GM23338 (cell line): ENCODE results near the gene CDK1. TPM values are rescaled to one million over a fixed set of nuclear protein-coding genes. Genes with fewer than 3 reads are reported as not detected.

Experiments
- ATAC-seq: fragments of 200-7000 bp; cut with Tn5 transposase; 3 replicates; pipeline ENCODE4 v1.9.1; 2020
- DNase-seq: peaks from one replicate; pipeline ENCODE4 v3.0.0-alpha.2; 2015; ENCODE audit warnings: low spot score
- H2AFZ ChIP-seq: fragments of 200-600 bp; sonication (generic); 2 replicates; pipeline ENCODE4 v1.8.0; 2016; ENCODE audit warnings: antibody characterized with exemption, mild to moderate bottlenecking, moderate library complexity
- H3F3A ChIP-seq: fragments of 200-600 bp; sonication (generic); replicated peaks from 2 replicates; pipeline ENCODE4 v1.8.0; 2017; ENCODE audit warnings: antibody characterized with exemption, mixed run types, low read depth
- H3K27ac ChIP-seq: fragments of 200-600 bp; sonication (generic); 2 replicates; pipeline ENCODE4 v1.6.1; 2016; ENCODE audit warnings: low read depth
- H3K27me3 ChIP-seq: fragments of 200-600 bp; sonication (generic); 2 replicates; pipeline ENCODE4 v1.8.0; 2016; ENCODE audit warnings: mild to moderate bottlenecking, mixed run types, moderate library complexity; ENCODE audit not compliant: insufficient read depth
- H3K36me3 ChIP-seq: fragments of 200-600 bp; sonication (generic); 2 replicates; pipeline ENCODE4 v1.8.0; 2016; ENCODE audit warnings: mild to moderate bottlenecking; ENCODE audit not compliant: insufficient read depth
- H3K4me1 ChIP-seq: fragments of 200-600 bp; sonication (generic); 2 replicates; pipeline ENCODE4 v1.8.0; 2016; ENCODE audit warnings: mild to moderate bottlenecking, moderate library complexity; ENCODE audit not compliant: insufficient read depth
- H3K4me2 ChIP-seq: fragments of 200-600 bp; sonication (generic); 2 replicates; pipeline ENCODE4 v1.7.1; 2017; ENCODE audit warnings: mixed run types
- H3K4me3 ChIP-seq: fragments of 200-600 bp; sonication (generic); 2 replicates; pipeline ENCODE4 v1.6.1; 2016; ENCODE audit warnings: mixed run types
- H3K79me2 ChIP-seq: fragments of 200-600 bp; sonication (generic); replicated peaks from 2 replicates; pipeline ENCODE4 v1.8.0; 2017; ENCODE audit warnings: mild to moderate bottlenecking; ENCODE audit not compliant: insufficient read depth
- H3K9me2 ChIP-seq: fragments of 200-600 bp; sonication (generic); 2 replicates; pipeline ENCODE4 v1.8.0; 2017; ENCODE audit not compliant: insufficient read depth
- H4K20me1 ChIP-seq: fragments of 200-600 bp; sonication (generic); replicated peaks from 2 replicates; pipeline ENCODE4 v1.8.0; 2017; ENCODE audit warnings: mild to moderate bottlenecking; ENCODE audit not compliant: insufficient read depth
- H3K27ac Mint-ChIP-seq: 2 replicates; pipeline ENCODE4 v1.8.0; 2020; ENCODE audit warnings: inconsistent platforms, mild to moderate bottlenecking, moderate library complexity, mixed read lengths
- H3K27me3 Mint-ChIP-seq: 3 replicates; pipeline ENCODE4 v1.8.0; 2022; ENCODE audit warnings: low read depth, mild to moderate bottlenecking, moderate library complexity, mixed read lengths, inconsistent platforms; ENCODE audit not compliant: insufficient read depth, poor library complexity
- H3K36me3 Mint-ChIP-seq: 3 replicates; pipeline ENCODE4 v1.8.0; 2021; ENCODE audit warnings: low read depth, mild to moderate bottlenecking, inconsistent platforms, moderate library complexity, mixed read lengths
- H3K4me1 Mint-ChIP-seq: 3 replicates; pipeline ENCODE4 v1.8.0; 2020; ENCODE audit warnings: mild to moderate bottlenecking, inconsistent platforms, mixed read lengths
- H3K4me3 Mint-ChIP-seq: 3 replicates; pipeline ENCODE4 v1.8.0; 2021; ENCODE audit warnings: moderate library complexity, mild to moderate bottlenecking, inconsistent platforms, mixed read lengths
- H3K9me3 Mint-ChIP-seq: 3 replicates; pipeline ENCODE4 v1.8.0; 2020; ENCODE audit warnings: moderate library complexity, mild to moderate bottlenecking, inconsistent platforms, mixed read lengths
- CREB1 ChIP-seq: fragments of 250-450 bp; sonication (Bioruptor Pico); IDR thresholded peaks from 2 replicates; pipeline ENCODE4 v1.5.0; 2020; ENCODE audit warnings: low read depth, mild to moderate bottlenecking, moderate library complexity
- EZH2 ChIP-seq: fragments of 200-600 bp; sonication (generic); IDR thresholded peaks from one replicate; pipeline ENCODE4 v1.8.0; 2017; ENCODE audit warnings: antibody characterized with exemption, mild to moderate bottlenecking, low read depth; ENCODE audit not compliant: unreplicated experiment
- JUNB ChIP-seq: IDR thresholded peaks from one replicate; pipeline ENCODE4 v1.6.1; 2016; ENCODE audit warnings: antibody characterized with exemption; ENCODE audit not compliant: unreplicated experiment
- NANOG ChIP-seq: IDR thresholded peaks from 2 replicates; pipeline ENCODE4 v1.6.1; 2016; ENCODE audit warnings: antibody characterized with exemption, borderline replicate concordance
- ZNF114 ChIP-seq: fragments of 250-450 bp; sonication (Bioruptor Pico); IDR thresholded peaks from 2 replicates; pipeline ENCODE4 v1.5.0; 2020; ENCODE audit warnings: mild to moderate bottlenecking, moderate library complexity
- ZNF331 ChIP-seq: fragments of 250-450 bp; sonication (Bioruptor Pico); IDR thresholded peaks from 2 replicates; pipeline ENCODE4 v1.5.0; 2020; ENCODE audit warnings: low read depth, mild to moderate bottlenecking, moderate library complexity
- polyA plus RNA-seq: library from polyadenylated mRNA; unstranded; fragments of >200 nt; fragmentation: Nextera tagmentation; extraction: Ambion mirVana; gene quantifications from 2 replicates; pipeline ENCODE4 v1.2.1, GENCODE V29; 2016
- total RNA-seq: library from RNA; depleted of rRNA; stranded (reverse); fragments of >200 nt; shearing (Covaris generic); gene quantifications from 2 replicates; pipeline ENCODE4 v1.2.3, GENCODE V29; 2014
- TF ChIP-seq, protein P1 (sequence below): IDR thresholded peaks from one replicate; pipeline ENCODE4 v1.6.1; 2018; ENCODE audit warnings: antibody characterized with exemption; ENCODE audit not compliant: unreplicated experiment
- TF ChIP-seq, protein P2 (sequence below): fragments of 250-450 bp; sonication (Bioruptor Pico); IDR thresholded peaks from 2 replicates; pipeline ENCODE4 v1.5.0; 2020; ENCODE audit warnings: mild to moderate bottlenecking, moderate library complexity
- TF ChIP-seq, protein P3 (sequence below), 2 experiments: fragments of 200-600 bp in 1 of 2; sonication (generic) in 1 of 2; conservative IDR thresholded peaks; 2 replicates each; pipeline versions ENCODE4 v1.5.1 to v1.6.1; 2016 to 2017; ENCODE audit warnings: antibody characterized with exemption in 2 of 2, low read depth in 2 of 2, mild to moderate bottlenecking in 2 of 2, moderate library complexity in 1 of 2

CDK1 gene
- total and polyA plus RNA-seq, 2 experiments from 2014 or later = 165 to 166 TPM

DNA sequence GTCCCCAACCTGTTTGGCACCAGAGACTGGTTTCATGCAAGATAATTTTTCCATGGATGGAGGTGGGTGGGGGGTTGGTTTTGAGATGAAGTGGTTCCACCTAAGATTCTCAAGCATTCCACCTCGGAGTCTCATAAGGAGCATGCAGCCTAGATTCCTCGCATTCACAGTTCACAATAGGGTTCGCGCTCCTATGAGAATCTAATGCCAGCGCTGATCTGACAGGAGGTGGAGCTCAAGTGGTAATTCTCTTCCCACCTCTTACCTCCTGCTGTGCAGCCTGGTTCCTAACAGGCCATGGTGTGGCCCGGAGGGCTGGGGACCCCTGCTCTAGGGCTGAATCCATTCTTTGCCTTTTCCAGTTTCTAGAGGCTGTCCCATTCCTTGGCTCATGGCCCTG is 19.1 kb upstream of the CDK1 start:
- Histone ChIP-seq H4K20me1 (no peaks in the 10 kb centered on the region), H2AFZ (no peak overlapping the region; the same call in 1 of the 2 replicates), H3K4me2 (no peak overlapping the region), H3F3A (no peaks in the 10 kb centered on the region), H3K9me2 (no peaks in the 10 kb centered on the region), H3K4me3 (no peak overlapping the region), H3K79me2 (no peaks in the 10 kb centered on the region), H3K27me3 (no peaks in the 10 kb centered on the region), H3K36me3 (no peaks in the 10 kb centered on the region), H3K4me1 (peaks cover 28% of the 10 kb centered on the region), H3K27ac (no peak overlapping the region)
- Mint-ChIP-seq H3K4me1 (peaks cover 30% of the 10 kb centered on the region), H3K36me3 (peaks cover 3% of the 10 kb centered on the region; the same call in 2 of the 3 replicates), H3K27ac (no peak overlapping the region), H3K4me3 (no peak overlapping the region), H3K27me3 (peaks cover 4% of the 10 kb centered on the region), H3K9me3 (no peaks in the 10 kb centered on the region)
- DNase-seq = peak; percentile 57
- no peak for TF ChIP-seq ZNF114
- no peak for TF ChIP-seq ZNF331 (CRISPR knock-in tag)
- TF ChIP-seq, protein P1, sequence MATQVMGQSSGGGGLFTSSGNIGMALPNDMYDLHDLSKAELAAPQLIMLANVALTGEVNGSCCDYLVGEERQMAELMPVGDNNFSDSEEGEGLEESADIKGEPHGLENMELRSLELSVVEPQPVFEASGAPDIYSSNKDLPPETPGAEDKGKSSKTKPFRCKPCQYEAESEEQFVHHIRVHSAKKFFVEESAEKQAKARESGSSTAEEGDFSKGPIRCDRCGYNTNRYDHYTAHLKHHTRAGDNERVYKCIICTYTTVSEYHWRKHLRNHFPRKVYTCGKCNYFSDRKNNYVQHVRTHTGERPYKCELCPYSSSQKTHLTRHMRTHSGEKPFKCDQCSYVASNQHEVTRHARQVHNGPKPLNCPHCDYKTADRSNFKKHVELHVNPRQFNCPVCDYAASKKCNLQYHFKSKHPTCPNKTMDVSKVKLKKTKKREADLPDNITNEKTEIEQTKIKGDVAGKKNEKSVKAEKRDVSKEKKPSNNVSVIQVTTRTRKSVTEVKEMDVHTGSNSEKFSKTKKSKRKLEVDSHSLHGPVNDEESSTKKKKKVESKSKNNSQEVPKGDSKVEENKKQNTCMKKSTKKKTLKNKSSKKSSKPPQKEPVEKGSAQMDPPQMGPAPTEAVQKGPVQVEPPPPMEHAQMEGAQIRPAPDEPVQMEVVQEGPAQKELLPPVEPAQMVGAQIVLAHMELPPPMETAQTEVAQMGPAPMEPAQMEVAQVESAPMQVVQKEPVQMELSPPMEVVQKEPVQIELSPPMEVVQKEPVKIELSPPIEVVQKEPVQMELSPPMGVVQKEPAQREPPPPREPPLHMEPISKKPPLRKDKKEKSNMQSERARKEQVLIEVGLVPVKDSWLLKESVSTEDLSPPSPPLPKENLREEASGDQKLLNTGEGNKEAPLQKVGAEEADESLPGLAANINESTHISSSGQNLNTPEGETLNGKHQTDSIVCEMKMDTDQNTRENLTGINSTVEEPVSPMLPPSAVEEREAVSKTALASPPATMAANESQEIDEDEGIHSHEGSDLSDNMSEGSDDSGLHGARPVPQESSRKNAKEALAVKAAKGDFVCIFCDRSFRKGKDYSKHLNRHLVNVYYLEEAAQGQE = no peak
- no peak for TF ChIP-seq NANOG
- no peak for TF ChIP-seq CREB1 (CRISPR knock-in tag)
- no peak for TF ChIP-seq EZH2
- TF ChIP-seq JUNB = no peak
- TF ChIP-seq, protein P2, sequence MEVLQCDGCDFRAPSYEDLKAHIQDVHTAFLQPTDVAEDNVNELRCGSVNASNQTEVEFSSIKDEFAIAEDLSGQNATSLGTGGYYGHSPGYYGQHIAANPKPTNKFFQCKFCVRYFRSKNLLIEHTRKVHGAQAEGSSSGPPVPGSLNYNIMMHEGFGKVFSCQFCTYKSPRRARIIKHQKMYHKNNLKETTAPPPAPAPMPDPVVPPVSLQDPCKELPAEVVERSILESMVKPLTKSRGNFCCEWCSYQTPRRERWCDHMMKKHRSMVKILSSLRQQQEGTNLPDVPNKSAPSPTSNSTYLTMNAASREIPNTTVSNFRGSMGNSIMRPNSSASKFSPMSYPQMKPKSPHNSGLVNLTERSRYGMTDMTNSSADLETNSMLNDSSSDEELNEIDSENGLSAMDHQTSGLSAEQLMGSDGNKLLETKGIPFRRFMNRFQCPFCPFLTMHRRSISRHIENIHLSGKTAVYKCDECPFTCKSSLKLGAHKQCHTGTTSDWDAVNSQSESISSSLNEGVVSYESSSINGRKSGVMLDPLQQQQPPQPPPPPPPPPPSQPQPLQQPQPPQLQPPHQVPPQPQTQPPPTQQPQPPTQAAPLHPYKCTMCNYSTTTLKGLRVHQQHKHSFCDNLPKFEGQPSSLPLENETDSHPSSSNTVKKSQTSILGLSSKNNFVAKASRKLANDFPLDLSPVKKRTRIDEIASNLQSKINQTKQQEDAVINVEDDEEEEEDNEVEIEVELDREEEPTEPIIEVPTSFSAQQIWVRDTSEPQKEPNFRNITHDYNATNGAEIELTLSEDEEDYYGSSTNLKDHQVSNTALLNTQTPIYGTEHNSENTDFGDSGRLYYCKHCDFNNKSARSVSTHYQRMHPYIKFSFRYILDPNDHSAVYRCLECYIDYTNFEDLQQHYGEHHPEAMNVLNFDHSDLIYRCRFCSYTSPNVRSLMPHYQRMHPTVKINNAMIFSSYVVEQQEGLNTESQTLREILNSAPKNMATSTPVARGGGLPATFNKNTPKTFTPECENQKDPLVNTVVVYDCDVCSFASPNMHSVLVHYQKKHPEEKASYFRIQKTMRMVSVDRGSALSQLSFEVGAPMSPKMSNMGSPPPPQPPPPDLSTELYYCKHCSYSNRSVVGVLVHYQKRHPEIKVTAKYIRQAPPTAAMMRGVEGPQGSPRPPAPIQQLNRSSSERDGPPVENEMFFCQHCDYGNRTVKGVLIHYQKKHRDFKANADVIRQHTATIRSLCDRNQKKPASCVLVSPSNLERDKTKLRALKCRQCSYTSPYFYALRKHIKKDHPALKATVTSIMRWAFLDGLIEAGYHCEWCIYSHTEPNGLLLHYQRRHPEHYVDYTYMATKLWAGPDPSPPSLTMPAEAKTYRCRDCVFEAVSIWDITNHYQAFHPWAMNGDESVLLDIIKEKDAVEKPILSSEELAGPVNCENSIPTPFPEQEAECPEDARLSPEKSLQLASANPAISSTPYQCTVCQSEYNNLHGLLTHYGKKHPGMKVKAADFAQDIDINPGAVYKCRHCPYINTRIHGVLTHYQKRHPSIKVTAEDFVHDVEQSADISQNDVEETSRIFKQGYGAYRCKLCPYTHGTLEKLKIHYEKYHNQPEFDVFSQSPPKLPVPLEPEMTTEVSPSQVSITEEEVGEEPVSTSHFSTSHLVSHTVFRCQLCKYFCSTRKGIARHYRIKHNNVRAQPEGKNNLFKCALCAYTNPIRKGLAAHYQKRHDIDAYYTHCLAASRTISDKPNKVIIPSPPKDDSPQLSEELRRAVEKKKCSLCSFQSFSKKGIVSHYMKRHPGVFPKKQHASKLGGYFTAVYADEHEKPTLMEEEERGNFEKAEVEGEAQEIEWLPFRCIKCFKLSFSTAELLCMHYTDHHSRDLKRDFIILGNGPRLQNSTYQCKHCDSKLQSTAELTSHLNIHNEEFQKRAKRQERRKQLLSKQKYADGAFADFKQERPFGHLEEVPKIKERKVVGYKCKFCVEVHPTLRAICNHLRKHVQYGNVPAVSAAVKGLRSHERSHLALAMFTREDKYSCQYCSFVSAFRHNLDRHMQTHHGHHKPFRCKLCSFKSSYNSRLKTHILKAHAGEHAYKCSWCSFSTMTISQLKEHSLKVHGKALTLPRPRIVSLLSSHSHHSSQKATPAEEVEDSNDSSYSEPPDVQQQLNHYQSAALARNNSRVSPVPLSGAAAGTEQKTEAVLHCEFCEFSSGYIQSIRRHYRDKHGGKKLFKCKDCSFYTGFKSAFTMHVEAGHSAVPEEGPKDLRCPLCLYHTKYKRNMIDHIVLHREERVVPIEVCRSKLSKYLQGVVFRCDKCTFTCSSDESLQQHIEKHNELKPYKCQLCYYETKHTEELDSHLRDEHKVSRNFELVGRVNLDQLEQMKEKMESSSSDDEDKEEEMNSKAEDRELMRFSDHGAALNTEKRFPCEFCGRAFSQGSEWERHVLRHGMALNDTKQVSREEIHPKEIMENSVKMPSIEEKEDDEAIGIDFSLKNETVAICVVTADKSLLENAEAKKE (CRISPR knock-in tag) = no peak
- TF ChIP-seq, protein P3, sequence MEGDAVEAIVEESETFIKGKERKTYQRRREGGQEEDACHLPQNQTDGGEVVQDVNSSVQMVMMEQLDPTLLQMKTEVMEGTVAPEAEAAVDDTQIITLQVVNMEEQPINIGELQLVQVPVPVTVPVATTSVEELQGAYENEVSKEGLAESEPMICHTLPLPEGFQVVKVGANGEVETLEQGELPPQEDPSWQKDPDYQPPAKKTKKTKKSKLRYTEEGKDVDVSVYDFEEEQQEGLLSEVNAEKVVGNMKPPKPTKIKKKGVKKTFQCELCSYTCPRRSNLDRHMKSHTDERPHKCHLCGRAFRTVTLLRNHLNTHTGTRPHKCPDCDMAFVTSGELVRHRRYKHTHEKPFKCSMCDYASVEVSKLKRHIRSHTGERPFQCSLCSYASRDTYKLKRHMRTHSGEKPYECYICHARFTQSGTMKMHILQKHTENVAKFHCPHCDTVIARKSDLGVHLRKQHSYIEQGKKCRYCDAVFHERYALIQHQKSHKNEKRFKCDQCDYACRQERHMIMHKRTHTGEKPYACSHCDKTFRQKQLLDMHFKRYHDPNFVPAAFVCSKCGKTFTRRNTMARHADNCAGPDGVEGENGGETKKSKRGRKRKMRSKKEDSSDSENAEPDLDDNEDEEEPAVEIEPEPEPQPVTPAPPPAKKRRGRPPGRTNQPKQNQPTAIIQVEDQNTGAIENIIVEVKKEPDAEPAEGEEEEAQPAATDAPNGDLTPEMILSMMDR (conservative IDR thresholded peaks at IDR 0.05; ENCODE audit: low read depth in 2 of 2) = no peak
- no peak for ATAC-seq
